Measurements from ENCODE around the gene CFAP70.
A peak's percentile ranks its signal among the peaks of the same experiment; 100 is the strongest.

CFAP70 gene

DNA sequence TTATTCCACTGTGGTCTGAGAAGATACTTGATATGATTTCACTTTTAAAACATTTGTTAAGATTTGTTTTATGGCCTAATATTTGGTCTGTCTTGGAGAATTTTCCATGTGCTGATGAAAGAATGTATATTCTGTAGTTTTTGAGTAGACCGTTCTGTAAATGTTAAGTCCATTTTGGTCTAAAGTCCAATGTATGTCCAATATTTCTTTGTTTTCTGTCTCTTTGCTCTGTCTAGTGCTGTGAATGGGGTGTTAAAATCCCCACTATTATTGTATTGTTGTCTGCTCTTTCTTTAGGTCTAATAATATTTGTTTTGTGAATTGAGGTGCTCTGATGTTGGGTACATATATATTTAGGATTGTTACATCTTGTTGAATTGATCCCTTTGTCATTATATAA is 142.9 kb downstream of the CFAP70 start:
- DNase-seq (ENCODE audit: low spot score): no peak

GRCh38 chr10:73211106-73211811 is 147.4 kb downstream of the CFAP70 start:
- DNase-seq (ENCODE audit: low spot score): peak; percentile 11

GRCh38 chr10:73210395-73211105 is 148.1 kb downstream of the CFAP70 start:
- DNase-seq (ENCODE audit: low spot score): no peak

DNA sequence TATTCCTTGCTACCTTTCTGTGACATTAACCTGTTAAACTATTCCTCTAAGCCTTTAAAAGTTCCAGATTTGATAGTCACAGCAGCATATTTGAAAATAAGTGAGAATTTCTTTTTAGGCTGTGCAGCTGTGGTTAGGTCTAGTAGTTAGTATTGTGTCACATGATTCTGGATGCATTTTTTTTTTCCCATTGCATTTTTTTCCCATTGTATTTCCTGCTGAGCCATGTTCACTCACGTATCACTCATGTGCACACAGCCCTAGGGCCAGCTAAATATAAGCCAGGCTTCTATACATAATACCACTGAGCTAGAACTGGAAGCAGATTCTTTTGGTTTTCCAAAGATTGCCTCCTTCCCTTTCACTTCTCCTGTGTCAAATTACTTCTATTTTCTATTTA is 149.0 kb downstream of the CFAP70 start:
- DNase-seq (ENCODE audit: low spot score): no peak

GRCh38 chr10:73207883-73208282 is 150.8 kb downstream of the CFAP70 start:
- DNase-seq (ENCODE audit: low spot score): no peak

GRCh38 chr10:73206385-73206784 is 152.3 kb downstream of the CFAP70 start:
- no peak for DNase-seq (ENCODE audit: low spot score)

GRCh38 chr10:73205890-73206289 is 152.8 kb downstream of the CFAP70 start:
- DNase-seq (ENCODE audit: low spot score): no peak

- DNase-seq (ENCODE audit: low spot score): no peak
Observed at GRCh38 chr10:73205081-73205480, 153.6 kb downstream of the CFAP70 start.

Data from HuH-7 (cell line).